Mucosa of stomach (tissue), 1 donor: ENCODE results near the gene RYR2.

ENCODE experiments used
- H3K27me3 ChIP-seq: one replicate; pipeline ENCODE4 v1.7.0; 2013; ENCODE audit warnings: mild to moderate bottlenecking, low read length; ENCODE audit not compliant: control insufficient read depth, insufficient read depth
- H3K36me3 ChIP-seq: one replicate; pipeline ENCODE4 v1.7.0; 2013; ENCODE audit warnings: low read length; ENCODE audit not compliant: control insufficient read depth, insufficient read depth
- H3K4me1 ChIP-seq: one replicate; pipeline ENCODE4 v1.7.0; 2013; ENCODE audit warnings: mild to moderate bottlenecking, low read length; ENCODE audit not compliant: control insufficient read depth, insufficient read depth
- H3K4me3 ChIP-seq: one replicate; pipeline ENCODE4 v1.7.0; 2013; ENCODE audit warnings: low read length
- H3K9ac ChIP-seq: one replicate; pipeline ENCODE4 v1.7.0; 2013; ENCODE audit warnings: mild to moderate bottlenecking, low read length, moderate library complexity
- H3K9me3 ChIP-seq: one replicate; pipeline ENCODE4 v1.7.0; 2013; ENCODE audit warnings: mild to moderate bottlenecking, low read length, moderate library complexity; ENCODE audit not compliant: control insufficient read depth
- donor health status: Pancreatic carcinoma.

The RYR2 gene

DNA sequence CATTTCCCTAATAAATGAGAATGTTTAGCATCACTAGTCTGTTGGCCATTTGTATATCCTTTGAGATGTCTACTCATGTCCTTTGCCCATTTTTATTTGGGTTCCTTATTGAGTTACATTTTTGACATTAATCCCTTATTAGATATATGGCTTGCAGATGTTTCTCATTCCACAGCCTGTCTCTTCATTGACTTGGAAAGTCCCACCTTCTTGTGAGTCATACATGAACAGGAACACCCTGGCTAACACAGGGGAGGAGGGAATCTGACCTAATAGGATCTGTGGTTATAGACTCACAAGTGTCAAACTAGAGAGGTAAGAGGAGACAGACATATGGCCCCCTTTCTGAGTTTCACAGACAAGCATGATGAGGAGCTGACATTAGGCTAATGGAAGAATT, 837.2 kb downstream of the RYR2 start:
- no peaks in the 10 kb centered on the region for H3K4me1 ChIP-seq
- H3K36me3 ChIP-seq: no peaks in the 10 kb centered on the region
- H3K27me3 ChIP-seq: no peaks in the 10 kb centered on the region
- no peaks in the 10 kb centered on the region for H3K9me3 ChIP-seq
- H3K9ac ChIP-seq: no peak overlapping the region
- no peak overlapping the region for H3K4me3 ChIP-seq
